ENCODE data around the gene GABBR2.

- TF ChIP-seq GATA2 (IDR thresholded peaks at IDR 0.05; ENCODE audit: low read depth, low read length) (no peak), GATA3 (IDR thresholded peaks at IDR 0.05; ENCODE audit: low read depth, low read length) (no peak)
These were observed 227.1 kb downstream of the GABBR2 start for GRCh38 chr9:98481676-98482075.
